ENCODE results near the gene FAM50A.

Gene FAM50A

GRCh38 chrX:154440623-154441357 is 3.2 kb upstream of the FAM50A start:
- no peak for DNase-seq

GRCh38 chrX:154441564-154441963 is 2.4 kb upstream of the FAM50A start:
- DNase-seq: no peak

- no peak for DNase-seq
Measured at GRCh38 chrX:154441984-154442707, 1.8 kb upstream of the FAM50A start.

GRCh38 chrX:154443479-154443910 is 446 bp upstream of the FAM50A start:
- no peak for DNase-seq

- no peak for DNase-seq
Measured at GRCh38 chrX:154444755-154445246, 860 bp downstream of the FAM50A start.

- DNase-seq: no peak
Measured at GRCh38 chrX:154445776-154446175, 1.8 kb downstream of the FAM50A start.

GRCh38 chrX:154446430-154446829 is 2.5 kb downstream of the FAM50A start:
- DNase-seq: no peak

GRCh38 chrX:154448484-154448883 is 4.5 kb downstream of the FAM50A start:
- DNase-seq: no peak

GRCh38 chrX:154449618-154450017 is 5.7 kb downstream of the FAM50A start:
- no peak for DNase-seq

- DNase-seq: no peak
Measured at GRCh38 chrX:154450312-154450711, 6.4 kb downstream of the FAM50A start.

GRCh38 chrX:154452823-154453222 is 8.9 kb downstream of the FAM50A start:
- DNase-seq: no peak

GRCh38 chrX:154457491-154458115 is 13.7 kb downstream of the FAM50A start:
- DNase-seq: peak; percentile 39

- DNase-seq: peak; percentile 45
Measured at GRCh38 chrX:154458116-154458953, 14.4 kb downstream of the FAM50A start, which contains the start of gene PLXNA3. Gene PLXNA3 (plus strand): TSS chrX:154458281. CDS start chrX:154460184, 1,903 bp downstream.

GRCh38 chrX:154458954-154459778 is 15.2 kb downstream of the FAM50A start:
- DNase-seq: peak; percentile 35

- no peak for DNase-seq
Measured at GRCh38 chrX:154459832-154460231, 15.9 kb downstream of the FAM50A start.

- no peak for DNase-seq
Measured at GRCh38 chrX:154460326-154460725, 16.4 kb downstream of the FAM50A start.

- DNase-seq: no peak
Measured at GRCh38 chrX:154462396-154462795, 18.5 kb downstream of the FAM50A start.

- no peak for DNase-seq
Measured at GRCh38 chrX:154463611-154464220, 19.8 kb downstream of the FAM50A start.

GRCh38 chrX:154464806-154465365 is 20.9 kb downstream of the FAM50A start:
- DNase-seq: no peak

GRCh38 chrX:154465601-154466000 is 21.7 kb downstream of the FAM50A start:
- DNase-seq: no peak

- no peak for DNase-seq
Measured at GRCh38 chrX:154466036-154466435, 22.1 kb downstream of the FAM50A start.
